Endothelial cell (in vitro differentiated cells): Measurements from ENCODE around the gene IL19. TPM values are rescaled to one million over a fixed set of nuclear protein-coding genes. Genes with fewer than 3 reads are reported as not detected.

ENCODE experiments used
- DNase-seq: peaks from one replicate; pipeline ENCODE4 v3.0.0; 2021; ENCODE audit warnings: low spot score
- H3K27ac Mint-ChIP-seq: one replicate; pipeline ENCODE4 v1.8.0; 2021; ENCODE audit warnings: mixed read lengths, inconsistent platforms; ENCODE audit not compliant: unreplicated experiment
- H3K27me3 Mint-ChIP-seq: one replicate; pipeline ENCODE4 v1.8.0; 2021; ENCODE audit warnings: mild to moderate bottlenecking, moderate library complexity, mixed read lengths, inconsistent platforms; ENCODE audit not compliant: unreplicated experiment
- H3K36me3 Mint-ChIP-seq: one replicate; pipeline ENCODE4 v1.8.0; 2021; ENCODE audit warnings: mild to moderate bottlenecking, low read depth, mixed read lengths, inconsistent platforms; ENCODE audit not compliant: unreplicated experiment
- H3K4me1 Mint-ChIP-seq: one replicate; pipeline ENCODE4 v1.8.0; 2021; ENCODE audit warnings: mild to moderate bottlenecking, mixed read lengths, inconsistent platforms; ENCODE audit not compliant: unreplicated experiment
- H3K4me3 Mint-ChIP-seq: one replicate; pipeline ENCODE4 v1.8.0; 2021; ENCODE audit warnings: mild to moderate bottlenecking, mixed read lengths, inconsistent platforms; ENCODE audit not compliant: unreplicated experiment
- H3K9me3 Mint-ChIP-seq: one replicate; pipeline ENCODE4 v1.8.0; 2021; ENCODE audit warnings: mixed read lengths, inconsistent platforms; ENCODE audit not compliant: unreplicated experiment
- long read RNA-seq: library from polyadenylated mRNA; unstranded; transcript quantifications from one replicate; pipeline ENCODE4 v2.0.0, GENCODE V29; 2020; ENCODE audit not compliant: unreplicated experiment
- total RNA-seq: library from RNA; stranded (reverse); fragmentation: NEBNext Ultra II Directional; extraction: Animal tissue kit (Norgen Biotek cat#: 25700); gene quantifications from one replicate; pipeline ENCODE4 v1.2.1, GENCODE V29; 2021; ENCODE audit not compliant: unreplicated experiment
- TF ChIP-seq, protein P1 (sequence below): fragments of 200-600 bp; sonication (generic); IDR thresholded peaks from one replicate; pipeline ENCODE4 v1.5.0; 2021; ENCODE audit warnings: antibody characterized with exemption; ENCODE audit not compliant: unreplicated experiment

Gene IL19, protein sequence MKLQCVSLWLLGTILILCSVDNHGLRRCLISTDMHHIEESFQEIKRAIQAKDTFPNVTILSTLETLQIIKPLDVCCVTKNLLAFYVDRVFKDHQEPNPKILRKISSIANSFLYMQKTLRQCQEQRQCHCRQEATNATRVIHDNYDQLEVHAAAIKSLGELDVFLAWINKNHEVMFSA
- total RNA-seq, result not detected
- long read RNA-seq, result 0 reads

DNA sequence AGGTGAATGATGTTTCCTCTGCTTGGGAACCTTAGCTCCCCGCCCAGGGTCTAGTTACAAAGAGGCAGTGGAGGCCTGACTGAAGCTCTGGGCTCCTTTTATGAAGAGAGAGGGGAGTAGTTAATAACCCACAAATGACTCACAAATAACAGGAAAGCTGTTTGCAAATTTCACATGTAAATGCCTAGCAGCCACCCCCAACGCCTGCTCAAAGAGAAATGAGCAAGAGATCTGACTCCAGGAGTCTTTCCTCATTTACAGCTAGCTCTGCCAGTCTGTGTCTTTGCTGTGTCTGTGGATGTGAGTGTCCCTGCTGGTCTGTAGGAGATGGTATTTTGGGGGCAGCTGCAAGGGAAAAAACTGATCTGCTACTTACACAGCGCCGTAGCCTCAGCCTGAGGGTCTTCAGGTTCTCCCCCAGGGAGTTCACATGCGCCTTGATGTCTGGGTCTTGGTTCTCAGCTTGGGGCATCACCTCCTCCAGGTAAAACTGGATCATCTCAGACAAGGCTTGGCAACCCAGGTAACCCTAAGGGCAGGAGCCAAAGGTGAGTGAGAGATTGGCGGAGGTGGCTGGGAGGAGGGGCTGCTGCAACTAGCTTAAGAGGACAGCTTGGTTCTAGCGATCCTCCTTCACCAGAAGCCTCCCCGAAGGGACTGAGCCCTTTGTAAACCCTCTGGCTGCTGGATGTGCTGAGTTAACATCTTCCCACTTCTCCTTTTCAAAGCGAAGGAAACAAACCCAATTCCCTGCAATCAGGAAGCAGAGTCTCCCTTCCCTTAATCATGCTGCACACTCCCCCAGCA lies at the start of gene IL19:
TSS of gene IL19 (plus strand) at position 243 of the 807 bp plus-strand sequence. CDS start 65,890 bp downstream, outside the sequence.
- TF ChIP-seq, protein P1, sequence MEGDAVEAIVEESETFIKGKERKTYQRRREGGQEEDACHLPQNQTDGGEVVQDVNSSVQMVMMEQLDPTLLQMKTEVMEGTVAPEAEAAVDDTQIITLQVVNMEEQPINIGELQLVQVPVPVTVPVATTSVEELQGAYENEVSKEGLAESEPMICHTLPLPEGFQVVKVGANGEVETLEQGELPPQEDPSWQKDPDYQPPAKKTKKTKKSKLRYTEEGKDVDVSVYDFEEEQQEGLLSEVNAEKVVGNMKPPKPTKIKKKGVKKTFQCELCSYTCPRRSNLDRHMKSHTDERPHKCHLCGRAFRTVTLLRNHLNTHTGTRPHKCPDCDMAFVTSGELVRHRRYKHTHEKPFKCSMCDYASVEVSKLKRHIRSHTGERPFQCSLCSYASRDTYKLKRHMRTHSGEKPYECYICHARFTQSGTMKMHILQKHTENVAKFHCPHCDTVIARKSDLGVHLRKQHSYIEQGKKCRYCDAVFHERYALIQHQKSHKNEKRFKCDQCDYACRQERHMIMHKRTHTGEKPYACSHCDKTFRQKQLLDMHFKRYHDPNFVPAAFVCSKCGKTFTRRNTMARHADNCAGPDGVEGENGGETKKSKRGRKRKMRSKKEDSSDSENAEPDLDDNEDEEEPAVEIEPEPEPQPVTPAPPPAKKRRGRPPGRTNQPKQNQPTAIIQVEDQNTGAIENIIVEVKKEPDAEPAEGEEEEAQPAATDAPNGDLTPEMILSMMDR, result no peak
- Mint-ChIP-seq H3K27ac (no peak within 1 kb of the TSS), H3K36me3 (no peaks in the 10 kb centered on the region), H3K4me1 (peaks cover 34% of the 10 kb centered on the region), H3K4me3 (no peak within 1 kb of the TSS), H3K9me3 (no peaks in the 10 kb centered on the region), H3K27me3 (peaks cover 9% of the 10 kb centered on the region)
- no peak for DNase-seq

- H3K27ac Mint-ChIP-seq, result no peak overlapping the region
- TF ChIP-seq, protein P1, result no peak
- peaks cover 6% of the 10 kb centered on the region for H3K27me3 Mint-ChIP-seq
These were observed 49.1 kb upstream of the IL19 start for GRCh38 chr1:206721454-206721853.

GRCh38 chr1:206722751-206723461 lies 47.7 kb upstream of the IL19 start:
- H3K9me3 Mint-ChIP-seq, result no peaks in the 10 kb centered on the region
- H3K4me1 Mint-ChIP-seq, result peaks cover 9% of the 10 kb centered on the region
- no peak overlapping the region for H3K4me3 Mint-ChIP-seq

More at GRCh38 chr1:206721454-206721853, 49.1 kb upstream of the IL19 start:
- Mint-ChIP-seq H3K4me3 (no peak overlapping the region), H3K9me3 (no peaks in the 10 kb centered on the region), H3K36me3 (no peaks in the 10 kb centered on the region), H3K4me1 (peaks cover 21% of the 10 kb centered on the region)
- no peak for DNase-seq

GRCh38 chr1:206723462-206723804 lies 47.1 kb upstream of the IL19 start:
- Mint-ChIP-seq H3K36me3 (peaks cover 4% of the 10 kb centered on the region), H3K27ac (no peak overlapping the region), H3K4me1 (peaks cover 9% of the 10 kb centered on the region), H3K9me3 (no peaks in the 10 kb centered on the region), H3K27me3 (peaks cover 6% of the 10 kb centered on the region), H3K4me3 (no peak overlapping the region)
- no peak for DNase-seq
- TF ChIP-seq, protein P1, result no peak

More at GRCh38 chr1:206722751-206723461, 47.7 kb upstream of the IL19 start:
- no peak for DNase-seq
- TF ChIP-seq, protein P1, result no peak
- Mint-ChIP-seq H3K27ac (no peak overlapping the region), H3K27me3 (peaks cover 6% of the 10 kb centered on the region), H3K36me3 (peaks cover under 1% of the 10 kb centered on the region)
